Measurements from ENCODE around the gene FAM149A.

The FAM149A gene

DNA sequence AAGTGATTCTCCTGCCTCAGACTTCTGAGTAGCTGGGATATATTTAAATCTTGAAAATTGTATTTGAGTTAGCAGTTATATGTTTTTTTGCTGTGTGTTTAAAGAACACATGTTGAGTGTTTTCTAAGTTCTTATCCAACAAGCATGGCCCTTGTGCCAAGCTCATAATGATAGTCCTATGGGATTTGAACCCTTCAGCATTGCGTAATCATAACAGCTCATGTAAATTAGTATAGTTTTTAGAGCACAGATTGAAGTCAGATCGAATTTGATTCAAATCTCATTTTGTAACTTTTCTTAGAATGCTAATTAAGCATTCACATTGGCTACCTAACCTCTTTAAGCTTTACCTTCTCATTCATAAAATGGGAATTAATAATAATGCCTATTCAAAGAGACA is 12.2 kb downstream of the FAM149A start:
- Histone ChIP-seq H2AFZ (ENCODE audit: low read depth) (no peak overlapping the region), H3K79me2 (ENCODE audit: insufficient read depth, low read depth) (no peaks in the 10 kb centered on the region; the same call in 1 of the 2 replicates), H3K4me2 (no peak overlapping the region), H3K36me3 (ENCODE audit: insufficient read depth) (no peaks in the 10 kb centered on the region), H4K20me1 (ENCODE audit: insufficient read depth) (no peaks in the 10 kb centered on the region), H3K27me3 (ENCODE audit: insufficient read depth, low read depth) (no peaks in the 10 kb centered on the region), H3K4me1 (ENCODE audit: low read depth, poor library complexity, severe bottlenecking) (no peaks in the 10 kb centered on the region), H3K9ac (no peak overlapping the region), H3K4me3 (IDR thresholded peaks at IDR 0.05; ENCODE audit: insufficient read depth, low read depth, low read length) (no peak overlapping the region), H3K27ac (no peak overlapping the region)
- TF ChIP-seq, protein P1, sequence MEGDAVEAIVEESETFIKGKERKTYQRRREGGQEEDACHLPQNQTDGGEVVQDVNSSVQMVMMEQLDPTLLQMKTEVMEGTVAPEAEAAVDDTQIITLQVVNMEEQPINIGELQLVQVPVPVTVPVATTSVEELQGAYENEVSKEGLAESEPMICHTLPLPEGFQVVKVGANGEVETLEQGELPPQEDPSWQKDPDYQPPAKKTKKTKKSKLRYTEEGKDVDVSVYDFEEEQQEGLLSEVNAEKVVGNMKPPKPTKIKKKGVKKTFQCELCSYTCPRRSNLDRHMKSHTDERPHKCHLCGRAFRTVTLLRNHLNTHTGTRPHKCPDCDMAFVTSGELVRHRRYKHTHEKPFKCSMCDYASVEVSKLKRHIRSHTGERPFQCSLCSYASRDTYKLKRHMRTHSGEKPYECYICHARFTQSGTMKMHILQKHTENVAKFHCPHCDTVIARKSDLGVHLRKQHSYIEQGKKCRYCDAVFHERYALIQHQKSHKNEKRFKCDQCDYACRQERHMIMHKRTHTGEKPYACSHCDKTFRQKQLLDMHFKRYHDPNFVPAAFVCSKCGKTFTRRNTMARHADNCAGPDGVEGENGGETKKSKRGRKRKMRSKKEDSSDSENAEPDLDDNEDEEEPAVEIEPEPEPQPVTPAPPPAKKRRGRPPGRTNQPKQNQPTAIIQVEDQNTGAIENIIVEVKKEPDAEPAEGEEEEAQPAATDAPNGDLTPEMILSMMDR (conservative IDR thresholded peaks at IDR 0.05; ENCODE audit: low read depth, low read length) = no peak

GRCh38 chr4:186118582-186118981 is 14.1 kb downstream of the FAM149A start:
- no peak overlapping the region for H2AFZ ChIP-seq (ENCODE audit: low read depth)
- H3K27ac ChIP-seq = no peak overlapping the region
- H3K36me3 ChIP-seq (ENCODE audit: insufficient read depth) = no peaks in the 10 kb centered on the region
- TF ChIP-seq, protein P1 (conservative IDR thresholded peaks at IDR 0.05; ENCODE audit: low read depth, low read length) = no peak
- no peaks in the 10 kb centered on the region for H3K27me3 ChIP-seq (ENCODE audit: insufficient read depth, low read depth)
- H3K4me1 ChIP-seq (ENCODE audit: low read depth, poor library complexity, severe bottlenecking) = no peaks in the 10 kb centered on the region
- H3K9ac ChIP-seq = no peak overlapping the region
- H4K20me1 ChIP-seq (ENCODE audit: insufficient read depth) = no peaks in the 10 kb centered on the region
- H3K4me2 ChIP-seq = no peak overlapping the region
- H3K4me3 ChIP-seq (IDR thresholded peaks at IDR 0.05; ENCODE audit: insufficient read depth, low read depth, low read length) = no peak overlapping the region
- H3K79me2 ChIP-seq (ENCODE audit: insufficient read depth, low read depth) = no peaks in the 10 kb centered on the region; the same call in 1 of the 2 replicates

GRCh38 chr4:186121057-186121456 is 16.6 kb downstream of the FAM149A start:
- Histone ChIP-seq H3K9ac (no peak overlapping the region), H3K36me3 (ENCODE audit: insufficient read depth) (no peaks in the 10 kb centered on the region), H3K27ac (no peak overlapping the region), H2AFZ (ENCODE audit: low read depth) (no peak overlapping the region), H3K27me3 (ENCODE audit: insufficient read depth, low read depth) (no peaks in the 10 kb centered on the region), H3K4me1 (ENCODE audit: low read depth, poor library complexity, severe bottlenecking) (no peaks in the 10 kb centered on the region), H3K4me3 (IDR thresholded peaks at IDR 0.05; ENCODE audit: insufficient read depth, low read depth, low read length) (no peak overlapping the region), H3K4me2 (no peak overlapping the region), H4K20me1 (ENCODE audit: insufficient read depth) (no peaks in the 10 kb centered on the region), H3K79me2 (ENCODE audit: insufficient read depth, low read depth) (no peaks in the 10 kb centered on the region; the same call in 1 of the 2 replicates)
- TF ChIP-seq, protein P1 (conservative IDR thresholded peaks at IDR 0.05; ENCODE audit: low read depth, low read length) = no peak

GRCh38 chr4:186128842-186129241 is 24.3 kb downstream of the FAM149A start:
- no peak overlapping the region for H3K4me2 ChIP-seq
- H3K79me2 ChIP-seq (ENCODE audit: insufficient read depth, low read depth) = no peaks in the 10 kb centered on the region
- H3K9ac ChIP-seq = no peak overlapping the region
- peaks cover 10% of the 10 kb centered on the region for H3K4me1 ChIP-seq (ENCODE audit: low read depth, poor library complexity, severe bottlenecking)
- H4K20me1 ChIP-seq (ENCODE audit: insufficient read depth) = no peaks in the 10 kb centered on the region
- H2AFZ ChIP-seq (ENCODE audit: low read depth) = no peak overlapping the region
- H3K4me3 ChIP-seq (IDR thresholded peaks at IDR 0.05; ENCODE audit: insufficient read depth, low read depth, low read length) = no peak overlapping the region
- TF ChIP-seq, protein P1 (conservative IDR thresholded peaks at IDR 0.05; ENCODE audit: low read depth, low read length) = no peak
- H3K27ac ChIP-seq = no peak overlapping the region
- no peaks in the 10 kb centered on the region for H3K27me3 ChIP-seq (ENCODE audit: insufficient read depth, low read depth)
- H3K36me3 ChIP-seq (ENCODE audit: insufficient read depth) = no peaks in the 10 kb centered on the region

Measured in KMS-11 (cell line).